Body of pancreas (tissue), 4 donors: ENCODE measurements around the gene ERBB4. TPM values are rescaled to one million over a fixed set of nuclear protein-coding genes. Genes with fewer than 3 reads are reported as not detected.
A peak's percentile ranks its signal among the peaks of the same experiment; 100 is the strongest.

Source experiments
- ATAC-seq: fragments of 150-250 bp; one replicate; pipeline ENCODE4 v1.9.1; 2016
- DNase-seq, 4 donors: peaks; one replicate each; pipeline ENCODE4 v3.0.0-alpha.2; 2019
- H3K27ac ChIP-seq, 4 donors: fragments of 200-600 bp; sonication (generic); 1 replicate in 3 of 4; 2 replicates in 1 of 4; pipeline versions ENCODE4 v1.5.1 to v1.6.1; 2016 to 2019; ENCODE audit warnings: mild to moderate bottlenecking in 1 of 4, mixed read lengths in 1 of 4, moderate library complexity in 1 of 4
- H3K27me3 ChIP-seq, 2 donors: fragments of 200-600 bp; sonication (generic); one replicate each; pipeline ENCODE4 v1.6.0; 2016; ENCODE audit warnings: mild to moderate bottlenecking in 1 of 2
- H3K36me3 ChIP-seq, 2 donors: fragments of 200-600 bp; sonication (generic); replicated peaks in 1 of 2; 2 replicates each; pipeline ENCODE4 v1.5.1; 2016; ENCODE audit warnings: low read depth in 2 of 2; ENCODE audit not compliant: insufficient read depth in 1 of 2
- H3K4me1 ChIP-seq: fragments of 200-600 bp; sonication (generic); one replicate; pipeline ENCODE4 v1.6.0; 2016
- H3K4me3 ChIP-seq, 2 donors: fragments of 200-600 bp; sonication (generic); 1 replicate in 1 of 2; 2 replicates in 1 of 2; pipeline ENCODE4 v1.5.1; 2016 to 2019
- H3K9me3 ChIP-seq, 3 donors: fragments of 200-600 bp; sonication (generic); 1 replicate in 2 of 3; 2 replicates in 1 of 3; pipeline ENCODE4 v1.5.1; 2016
- POLR2A ChIP-seq, 3 donors: fragments of 450-650 bp; IDR thresholded peaks; one replicate each; pipeline ENCODE4 v1.6.1; 2016; ENCODE audit warnings: antibody characterized with exemption in 3 of 3, mild to moderate bottlenecking in 2 of 3
- WGBS, 2 donors: methylation state at CpG; one replicate each; pipeline ENCODE4 v1.1.5; 2017; 5-methylcytosine and 5-hydroxymethylcytosine counted together
- intact Hi-C: fragments of 100-400 bp; cut with DNase I; formaldehyde crosslinking; loops from one replicate; pipeline ENCODE4 v1.15.1; 2023
- total RNA-seq, 2 donors: library from RNA; depleted of rRNA; stranded (reverse); fragments of >200 nt; gene quantifications; one replicate each; pipeline ENCODE4 v1.1.0, GENCODE V29; 2016
- TF ChIP-seq, protein P1 (sequence below), 7 experiments: fragments of 450-650 bp in 4 of 7; fragments of 200-600 bp in 3 of 7; sonication (generic) in 3 of 7; IDR thresholded peaks; one replicate each; pipeline ENCODE4 v1.5.1; 2016 to 2019; ENCODE audit warnings: antibody characterized with exemption in 7 of 7

Gene ERBB4
- total RNA-seq, 2 donors from 2014 or later: 1.6 to 4.4 TPM

DNA sequence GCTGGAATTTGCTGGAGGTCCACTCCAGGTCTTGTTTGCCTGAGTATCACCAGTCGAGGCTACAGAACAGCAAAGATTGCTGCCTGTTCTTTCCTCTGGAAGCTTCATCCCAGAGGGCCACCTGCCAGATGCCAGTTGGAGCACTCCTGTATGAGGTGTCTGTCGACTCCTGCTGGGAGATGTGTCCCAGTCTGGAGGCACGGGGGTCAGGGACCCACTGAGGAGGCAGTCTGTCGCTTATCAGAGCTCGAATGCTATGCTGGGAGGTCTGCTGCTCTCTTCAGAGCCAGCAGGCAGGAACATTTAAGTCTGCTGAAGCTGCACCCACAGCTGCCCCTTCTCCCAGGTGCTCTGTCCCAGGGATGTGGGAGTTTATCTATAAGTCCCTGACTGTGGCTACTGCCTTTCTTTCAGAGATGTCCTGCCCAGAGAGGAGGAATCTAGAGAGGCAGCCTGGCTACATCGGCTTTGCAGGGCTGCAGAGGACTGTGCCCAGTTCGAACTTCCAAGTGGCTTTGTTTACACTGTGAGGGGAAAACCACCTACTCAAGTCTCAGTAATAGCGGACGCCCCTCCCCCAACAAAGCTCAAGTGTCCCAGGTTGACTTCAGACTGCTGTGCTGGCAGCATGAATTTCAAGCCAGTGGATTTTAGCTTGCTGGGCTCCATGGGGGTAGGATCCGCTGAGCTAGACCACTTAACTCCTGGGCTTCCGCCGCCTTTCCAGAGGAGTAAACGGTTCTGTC lies 301.1 kb downstream of the ERBB4 start:
- 51 to 60% methylated on average over 7 to 13 of the region's 13 CpGs for WGBS, 2 donors
- Histone ChIP-seq H3K27ac (no peak overlapping the region), H3K27me3 (no peaks in the 10 kb centered on the region), H3K9me3 (no peaks in the 10 kb centered on the region), H3K36me3 (no peaks in the 10 kb centered on the region), H3K4me3 (no peak overlapping the region), H3K4me1 (no peaks in the 10 kb centered on the region)
- intact Hi-C loops: no loop called here
- DNase-seq (peak in 1 of 4 donors; percentile 6), ATAC-seq (no peak)
- TF ChIP-seq, protein P1, sequence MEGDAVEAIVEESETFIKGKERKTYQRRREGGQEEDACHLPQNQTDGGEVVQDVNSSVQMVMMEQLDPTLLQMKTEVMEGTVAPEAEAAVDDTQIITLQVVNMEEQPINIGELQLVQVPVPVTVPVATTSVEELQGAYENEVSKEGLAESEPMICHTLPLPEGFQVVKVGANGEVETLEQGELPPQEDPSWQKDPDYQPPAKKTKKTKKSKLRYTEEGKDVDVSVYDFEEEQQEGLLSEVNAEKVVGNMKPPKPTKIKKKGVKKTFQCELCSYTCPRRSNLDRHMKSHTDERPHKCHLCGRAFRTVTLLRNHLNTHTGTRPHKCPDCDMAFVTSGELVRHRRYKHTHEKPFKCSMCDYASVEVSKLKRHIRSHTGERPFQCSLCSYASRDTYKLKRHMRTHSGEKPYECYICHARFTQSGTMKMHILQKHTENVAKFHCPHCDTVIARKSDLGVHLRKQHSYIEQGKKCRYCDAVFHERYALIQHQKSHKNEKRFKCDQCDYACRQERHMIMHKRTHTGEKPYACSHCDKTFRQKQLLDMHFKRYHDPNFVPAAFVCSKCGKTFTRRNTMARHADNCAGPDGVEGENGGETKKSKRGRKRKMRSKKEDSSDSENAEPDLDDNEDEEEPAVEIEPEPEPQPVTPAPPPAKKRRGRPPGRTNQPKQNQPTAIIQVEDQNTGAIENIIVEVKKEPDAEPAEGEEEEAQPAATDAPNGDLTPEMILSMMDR (IDR thresholded peaks at IDR 0.05): no peak
- no peak for TF ChIP-seq POLR2A (IDR thresholded peaks at IDR 0.05)

DNA sequence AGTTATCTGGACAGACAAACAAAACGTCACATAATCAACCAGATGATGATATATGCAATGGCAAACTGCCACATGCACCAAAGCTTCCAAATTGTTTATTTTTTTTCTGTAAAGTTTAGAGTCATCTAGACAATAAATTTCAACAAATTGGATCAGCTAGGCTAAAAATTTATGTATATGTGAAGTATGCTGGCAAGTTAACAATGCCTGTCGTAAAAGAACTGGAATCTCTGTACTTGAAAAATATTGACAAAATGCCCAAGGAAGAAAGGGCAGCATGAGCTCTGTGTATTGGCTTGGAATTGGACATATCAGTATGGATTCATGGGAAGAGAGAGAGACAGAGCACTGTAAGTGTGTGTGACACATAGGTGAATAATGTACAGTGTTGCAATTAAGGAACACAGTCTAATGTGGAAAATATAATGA lies 309.8 kb downstream of the ERBB4 start:
- WGBS, 2 donors: 12 to 32% methylated on average over 2 of the region's 2 CpGs
- H3K4me1 ChIP-seq: peaks cover 9% of the 10 kb centered on the region
- no peaks in the 10 kb centered on the region for H3K27me3 ChIP-seq
- TF ChIP-seq POLR2A (IDR thresholded peaks at IDR 0.05): no peak
- TF ChIP-seq, protein P1 (IDR thresholded peaks at IDR 0.05): no peak
- H3K27ac ChIP-seq: no peak overlapping the region
- intact Hi-C loops: no loop called here
- no peaks in the 10 kb centered on the region for H3K9me3 ChIP-seq
- H3K4me3 ChIP-seq: no peak overlapping the region
- H3K36me3 ChIP-seq: no peaks in the 10 kb centered on the region
- DNase-seq: no peak
- no peak for ATAC-seq

DNA sequence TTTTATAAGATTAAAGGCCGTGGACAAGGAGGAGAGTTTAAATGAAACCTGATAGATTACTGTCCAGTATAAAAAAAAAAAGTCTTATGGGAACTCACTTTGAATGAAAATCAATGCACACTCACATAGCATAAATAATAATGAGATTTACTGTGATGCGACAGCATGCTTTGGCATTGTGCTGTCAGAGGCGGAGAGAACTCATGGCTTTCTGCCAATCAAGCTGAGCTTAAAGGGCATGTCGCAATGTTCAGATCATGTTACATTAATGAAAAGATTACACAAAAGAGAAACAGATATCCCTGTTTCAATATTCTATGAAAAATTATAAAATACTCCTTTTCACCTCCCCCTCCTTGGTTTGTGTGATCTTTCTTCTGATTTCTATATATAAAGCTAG lies 310.8 kb downstream of the ERBB4 start:
- intact Hi-C loops: no loop called here
- H3K4me1 ChIP-seq: peaks cover 9% of the 10 kb centered on the region
- H3K4me3 ChIP-seq: no peak overlapping the region
- no peaks in the 10 kb centered on the region for H3K27me3 ChIP-seq
- DNase-seq (peak; percentile 42 to 72 (median 64)), ATAC-seq (peak; percentile 83)
- TF ChIP-seq, protein P1 (IDR thresholded peaks at IDR 0.05): no peak
- TF ChIP-seq POLR2A (IDR thresholded peaks at IDR 0.05): no peak
- no peaks in the 10 kb centered on the region for H3K9me3 ChIP-seq
- no peak overlapping the region for H3K27ac ChIP-seq
- H3K36me3 ChIP-seq: no peaks in the 10 kb centered on the region
- 8 to 14% methylated on average over 4 of the region's 4 CpGs for WGBS, 2 donors

DNA sequence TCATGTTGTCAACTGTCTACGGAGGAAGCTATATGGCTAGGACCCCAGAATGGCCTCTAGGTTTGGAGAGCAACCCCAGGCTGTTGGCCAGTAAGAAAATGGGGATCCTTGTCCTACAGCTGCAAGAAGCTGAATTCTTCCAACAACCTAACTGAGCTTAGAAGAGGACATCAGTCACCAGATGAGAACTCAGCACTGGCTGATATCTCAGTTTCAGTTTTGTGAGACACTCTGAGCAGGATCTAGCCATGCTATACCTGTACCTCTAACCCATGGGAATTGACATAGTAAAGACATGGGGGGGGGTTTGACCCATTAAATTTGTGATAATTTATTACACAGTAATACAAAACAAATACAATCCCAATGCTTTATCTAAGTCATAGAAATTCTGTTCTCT lies 312.5 kb downstream of the ERBB4 start:
- WGBS, 2 donors: 87 to 93% methylated on average over 1 of the region's 1 CpG
- Histone ChIP-seq H3K36me3 (no peaks in the 10 kb centered on the region), H3K27me3 (no peaks in the 10 kb centered on the region), H3K4me1 (peaks cover 9% of the 10 kb centered on the region), H3K9me3 (no peaks in the 10 kb centered on the region), H3K27ac (no peak overlapping the region), H3K4me3 (no peak overlapping the region)
- intact Hi-C loops: no loop called here
- ATAC-seq (no peak), DNase-seq (no peak)
- TF ChIP-seq, protein P1 (IDR thresholded peaks at IDR 0.05): no peak

DNA sequence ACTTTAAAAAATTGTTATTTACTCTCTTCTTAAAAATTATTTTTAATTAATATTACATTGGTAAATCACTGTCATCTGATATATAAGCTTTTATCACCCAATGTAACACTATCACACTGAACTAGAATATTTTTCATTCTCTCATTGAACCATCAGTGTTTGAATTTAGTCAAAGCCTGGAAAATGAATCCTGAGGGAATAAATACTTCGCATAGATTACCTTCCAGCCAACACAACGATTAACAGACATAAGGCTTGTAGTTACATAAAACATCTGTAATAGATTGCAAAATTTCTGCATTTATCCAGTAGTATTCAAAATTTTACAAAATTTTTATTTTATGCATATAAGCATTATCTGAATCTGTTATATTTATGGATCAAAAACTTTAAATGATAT lies 314.9 kb downstream of the ERBB4 start:
- H3K27me3 ChIP-seq: no peaks in the 10 kb centered on the region
- WGBS, 2 donors: 77 to 89% methylated on average over 2 of the region's 2 CpGs
- DNase-seq: no peak
- ATAC-seq: no peak
- no peak overlapping the region for H3K27ac ChIP-seq
- intact Hi-C loops: no loop called here
- no peak overlapping the region for H3K4me3 ChIP-seq
- H3K4me1 ChIP-seq: peaks cover 9% of the 10 kb centered on the region
- no peaks in the 10 kb centered on the region for H3K9me3 ChIP-seq
- TF ChIP-seq POLR2A (IDR thresholded peaks at IDR 0.05): no peak
- H3K36me3 ChIP-seq: no peaks in the 10 kb centered on the region
